Kidney (tissue), 14 donors: Measurements from ENCODE around the gene ABLIM2. TPM values are rescaled to one million over a fixed set of nuclear protein-coding genes. Genes with fewer than 3 reads are reported as not detected.

Experiments
- DNase-seq, 5 donors: peaks; one replicate each; pipeline ENCODE4 v3.0.0-alpha.2; 2013 to 2020
- FAIRE-seq: peaks from 2 replicates; lab custom pipeline; 2012; peaks lifted over from hg19 to GRCh38; lab: Jason Lieb, UNC
- H3K27ac ChIP-seq, 2 donors: one replicate each; pipeline ENCODE4 v1.7.0; 2013; ENCODE audit warnings: low read depth in 2 of 2, low read length in 2 of 2, inconsistent platforms in 1 of 2
- H3K27me3 ChIP-seq: one replicate; pipeline ENCODE4 v1.7.1; 2013; ENCODE audit warnings: low read length, inconsistent platforms; ENCODE audit not compliant: control insufficient read depth, insufficient read depth
- H3K36me3 ChIP-seq, 3 donors: one replicate each; pipeline versions ENCODE4 v1.7.0 to v1.7.1; 2013; ENCODE audit warnings: low read length in 3 of 3, control low read depth in 1 of 3, inconsistent platforms in 1 of 3; ENCODE audit not compliant: insufficient read depth in 3 of 3, control insufficient read depth in 2 of 3
- H3K4me1 ChIP-seq, 3 donors: one replicate each; pipeline versions ENCODE4 v1.7.0 to v1.7.1; 2013; ENCODE audit warnings: low read length in 3 of 3, inconsistent platforms in 1 of 3, low read depth in 1 of 3; ENCODE audit not compliant: control insufficient read depth in 2 of 3, insufficient read depth in 2 of 3
- H3K4me3 ChIP-seq, 3 donors: one replicate each; pipeline versions ENCODE4 v1.7.0 to v1.8.1; 2013; ENCODE audit warnings: low read length in 3 of 3, control low read depth in 1 of 3, inconsistent platforms in 1 of 3
- H3K9ac ChIP-seq, 3 donors: one replicate each; pipeline versions ENCODE4 v1.7.0 to v1.7.1; 2013; ENCODE audit warnings: low read length in 3 of 3, control low read depth in 1 of 3, inconsistent platforms in 1 of 3
- H3K9me3 ChIP-seq, 3 donors: one replicate each; pipeline versions ENCODE4 v1.7.0 to v1.7.1; 2013; ENCODE audit warnings: low read length in 3 of 3, control low read depth in 1 of 3, inconsistent platforms in 1 of 3; ENCODE audit not compliant: control insufficient read depth in 2 of 3, insufficient read depth in 1 of 3
- CTCF ChIP-seq: IDR thresholded peaks from 3 replicates; pipeline ENCODE4 v1.5.1; 2012; ENCODE audit warnings: mild to moderate bottlenecking, moderate library complexity, borderline replicate concordance; ENCODE audit not compliant: insufficient read depth; ENCODE audit errors: extremely low read depth
- intact Hi-C: fragments of 100-400 bp; cut with DNase I; formaldehyde crosslinking; loops from one replicate; pipeline ENCODE4 v1.11.1; 2022
- polyA plus RNA-seq: library from polyadenylated mRNA; stranded (reverse); fragments of 350-450 nt; fragmentation: Illumina TruSeq; extraction: RNeasy Lipid Tissue Mini Kit (QIAGEN cat#74804); gene quantifications from one replicate; pipeline ENCODE4 v1.2.3, GENCODE V29; 2014; ENCODE audit warnings: low read depth, low replicate concordance; ENCODE audit not compliant: insufficient read depth
- total RNA-seq: library from RNA; stranded (reverse); fragmentation: NEBNext Ultra II Directional; extraction: Animal tissue kit (Norgen Biotek cat#: 25700); gene quantifications from one replicate; pipeline ENCODE4 v1.2.1, GENCODE V29; 2021
- donor health status: control.
- donor health status: control.
- donor health status: control.
- donor health status: control.
- donor health status: control.
- donor health status: DM: yes; HTN: yes; CAD: no.
- donor health status: Normal renal cell carcinoma (clear cell type).

Gene ABLIM2
- total and polyA plus RNA-seq, 2 donors from 2014 or later, result 9.5 to 23.3 TPM

DNA sequence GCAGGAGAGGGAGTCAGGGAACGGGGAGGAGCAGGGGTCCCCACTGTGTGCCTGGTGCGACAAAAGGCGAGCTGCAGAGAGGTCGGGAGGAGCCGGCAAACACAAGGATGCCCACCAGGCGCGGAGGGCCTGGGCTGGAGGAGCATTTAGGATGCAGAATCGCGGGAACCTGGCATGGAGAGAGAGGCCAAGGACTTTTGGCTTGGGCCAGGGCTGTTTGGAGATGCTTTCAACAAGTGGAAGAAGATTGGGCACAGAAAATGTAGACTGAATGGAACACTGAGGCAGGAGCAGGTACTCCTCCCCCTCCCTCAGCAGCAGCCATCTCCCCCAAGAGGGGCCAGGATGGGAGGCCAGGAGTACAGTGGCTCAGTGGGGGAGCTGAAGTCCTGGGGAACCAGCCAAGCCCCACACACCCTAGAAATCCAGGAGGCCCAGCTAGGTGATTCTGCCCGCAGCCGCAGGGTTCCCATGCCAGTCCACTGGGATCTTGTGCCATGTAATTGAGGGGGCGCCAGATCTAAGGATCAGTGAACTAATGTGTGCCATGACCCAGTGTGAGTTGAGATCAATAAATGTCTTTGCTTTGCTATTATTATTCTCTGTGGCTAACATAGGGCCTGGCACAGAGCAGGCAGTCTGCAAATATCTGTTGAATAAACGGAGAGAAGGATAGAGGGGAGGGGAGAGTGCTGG lies 1.1 kb upstream of the ABLIM2 start:
- H3K4me3 ChIP-seq, result peak overlapping the region; percentile 44 to 95 (median 69)
- intact Hi-C loops, result no loop called here
- peak in 1 of 5 donors; percentile 53 for DNase-seq
- TF ChIP-seq CTCF, result no peak
- H3K4me1 ChIP-seq, result peaks cover 0 to 9% (median 6%) of the 10 kb centered on the region in 3 donors
- no peaks in the 10 kb centered on the region for H3K36me3 ChIP-seq
- H3K27me3 ChIP-seq, result peaks cover 4% of the 10 kb centered on the region
- FAIRE-seq, result no peak
- no peaks in the 10 kb centered on the region for H3K9me3 ChIP-seq
- H3K9ac ChIP-seq, result peak overlapping the region in 2 of 3 donors; percentile 70 to 86
- H3K27ac ChIP-seq, result no peak overlapping the region

DNA sequence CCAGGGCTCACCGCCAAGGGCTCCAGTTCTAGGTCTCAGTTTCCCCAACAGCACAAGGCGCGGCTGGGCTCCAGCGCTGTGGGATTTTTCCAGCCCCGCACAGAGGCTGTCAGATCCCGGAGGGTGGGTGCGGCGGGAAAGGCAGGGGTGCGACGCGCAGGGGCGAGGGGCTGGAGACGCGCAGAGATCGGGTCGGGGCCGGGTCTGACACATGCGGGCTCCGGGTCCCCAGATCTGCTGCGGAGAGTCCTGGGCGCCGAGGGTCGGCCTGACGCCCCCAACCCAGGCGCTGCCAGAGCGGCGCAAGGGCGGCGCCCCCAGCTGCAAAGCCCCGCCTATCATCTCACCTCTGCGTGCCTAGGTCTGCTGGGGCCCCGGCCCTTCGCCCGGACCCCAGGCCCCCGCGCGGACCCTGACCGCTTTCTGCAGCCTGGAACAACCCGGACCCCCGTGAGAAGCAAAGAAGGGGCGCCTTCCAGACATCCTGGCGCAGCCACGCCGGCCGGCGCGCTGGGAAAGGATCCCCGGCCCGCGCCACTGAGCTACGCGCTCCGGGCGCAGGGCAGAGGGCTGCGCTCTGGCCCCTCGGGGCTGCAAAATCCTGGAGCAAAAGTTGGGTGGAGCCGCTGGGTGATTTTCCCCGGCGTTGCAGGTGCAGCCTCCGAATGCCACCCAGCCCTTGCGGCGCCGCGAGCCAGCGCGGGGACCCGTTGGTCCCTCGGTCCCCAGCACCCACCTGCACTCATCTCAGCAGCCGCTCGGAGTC lies 486 bp downstream of the ABLIM2 start:
- Histone ChIP-seq H3K36me3 (no peaks in the 10 kb centered on the region), H3K9ac (no peak overlapping the region), H3K27me3 (peaks cover 4% of the 10 kb centered on the region), H3K4me3 (peak overlapping the region in 1 of 3 donors; percentile 78), H3K4me1 (peaks cover 0 to 9% (median 6%) of the 10 kb centered on the region in 3 donors), H3K27ac (no peak overlapping the region), H3K9me3 (no peaks in the 10 kb centered on the region)
- DNase-seq (peak in 1 of 5 donors; percentile 74), FAIRE-seq (no peak)
- intact Hi-C loops, result no loop called here
- TF ChIP-seq CTCF, result no peak

DNA sequence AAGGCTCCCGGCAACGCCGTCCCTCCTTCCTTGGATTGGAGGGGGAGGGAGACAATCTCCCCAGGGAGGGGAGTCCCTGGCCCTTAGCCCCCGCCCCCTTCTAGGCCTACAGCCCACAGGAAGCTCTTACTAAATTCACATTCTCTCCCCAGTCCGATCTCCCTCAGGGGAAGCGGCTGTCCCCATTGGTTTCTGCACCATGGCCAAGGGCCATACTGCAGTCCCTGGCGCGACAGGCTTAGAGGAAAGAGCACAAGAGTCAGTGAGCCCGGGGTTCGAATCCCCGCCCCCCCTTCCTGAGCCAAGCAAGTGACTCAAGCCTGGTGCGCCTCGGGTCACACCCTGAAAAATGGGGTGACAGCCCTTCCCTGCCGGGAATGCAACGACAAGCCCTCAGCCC lies 1.1 kb downstream of the ABLIM2 start:
- H3K9ac ChIP-seq, result no peak overlapping the region
- no peak for TF ChIP-seq CTCF
- peak overlapping the region in 1 of 3 donors; percentile 78 for H3K4me3 ChIP-seq
- H3K4me1 ChIP-seq, result peaks cover 0 to 9% (median 6%) of the 10 kb centered on the region in 3 donors
- H3K9me3 ChIP-seq, result no peaks in the 10 kb centered on the region
- no peaks in the 10 kb centered on the region for H3K36me3 ChIP-seq
- FAIRE-seq, result no peak
- DNase-seq, result peak in 2 of 5 donors; percentile 67 to 93
- no peak overlapping the region for H3K27ac ChIP-seq
- intact Hi-C loops, result no loop called here
- H3K27me3 ChIP-seq, result peaks cover 4% of the 10 kb centered on the region
